ENCODE data around the gene ZNF580.

ZNF580 gene

DNA sequence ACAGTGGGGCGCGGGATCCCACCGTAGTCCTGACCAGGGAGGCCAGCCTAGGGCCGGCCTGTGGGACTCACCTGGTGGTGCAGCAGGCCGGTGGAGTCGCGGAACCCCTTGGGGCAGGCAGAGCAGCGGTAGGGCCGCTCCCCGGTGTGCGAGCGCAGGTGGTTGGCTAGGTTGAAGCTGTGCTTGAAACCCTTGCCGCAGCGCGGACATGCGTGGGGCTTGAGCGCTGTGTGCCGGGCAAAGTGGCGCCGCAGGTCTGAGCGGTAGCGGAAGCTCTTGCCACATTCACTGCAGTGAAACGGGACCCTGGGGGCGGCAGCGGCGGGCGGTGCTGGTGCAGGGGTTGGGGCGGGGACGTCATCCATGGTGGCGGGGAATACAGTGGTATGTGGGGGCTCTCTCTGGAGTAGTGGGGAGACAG is 43.3 kb upstream of the ZNF580 start:
- no peak for TF ChIP-seq CTCF (IDR thresholded peaks at IDR 0.05; ENCODE audit: insufficient read depth, low read depth, low read length, missing control alignments)
- no peak overlapping the region for H3K4me3 ChIP-seq (ENCODE audit: low read depth, low read length)
- DNase-seq (ENCODE audit: low read depth): no peak

GRCh38 chr19:55598034-55598433 is 42.8 kb upstream of the ZNF580 start:
- no peak for DNase-seq (ENCODE audit: low read depth)
- TF ChIP-seq CTCF (IDR thresholded peaks at IDR 0.05; ENCODE audit: insufficient read depth, low read depth, low read length, missing control alignments): no peak
- H3K4me3 ChIP-seq (ENCODE audit: low read depth, low read length): no peak overlapping the region

GRCh38 chr19:55598719-55599467 is 41.9 kb upstream of the ZNF580 start:
- peak; percentile 96 for DNase-seq (ENCODE audit: low read depth)
- H3K4me3 ChIP-seq (ENCODE audit: low read depth, low read length): peak overlapping the region; percentile 67
- no peak for TF ChIP-seq CTCF (IDR thresholded peaks at IDR 0.05; ENCODE audit: insufficient read depth, low read depth, low read length, missing control alignments)

- DNase-seq (ENCODE audit: low read depth): peak; percentile 99
- no peak for TF ChIP-seq CTCF (IDR thresholded peaks at IDR 0.05; ENCODE audit: insufficient read depth, low read depth, low read length, missing control alignments)
- peak within 1 kb of the TSS; percentile 82 for H3K4me3 ChIP-seq (ENCODE audit: low read depth, low read length)
Observed at GRCh38 chr19:55599468-55599841, 41.3 kb upstream of the ZNF580 start, which contains the start of gene FIZ1. FIZ1 (minus strand) TSS chr19:55599517; CDS start chr19:55597865, 1,652 bp downstream.

DNA sequence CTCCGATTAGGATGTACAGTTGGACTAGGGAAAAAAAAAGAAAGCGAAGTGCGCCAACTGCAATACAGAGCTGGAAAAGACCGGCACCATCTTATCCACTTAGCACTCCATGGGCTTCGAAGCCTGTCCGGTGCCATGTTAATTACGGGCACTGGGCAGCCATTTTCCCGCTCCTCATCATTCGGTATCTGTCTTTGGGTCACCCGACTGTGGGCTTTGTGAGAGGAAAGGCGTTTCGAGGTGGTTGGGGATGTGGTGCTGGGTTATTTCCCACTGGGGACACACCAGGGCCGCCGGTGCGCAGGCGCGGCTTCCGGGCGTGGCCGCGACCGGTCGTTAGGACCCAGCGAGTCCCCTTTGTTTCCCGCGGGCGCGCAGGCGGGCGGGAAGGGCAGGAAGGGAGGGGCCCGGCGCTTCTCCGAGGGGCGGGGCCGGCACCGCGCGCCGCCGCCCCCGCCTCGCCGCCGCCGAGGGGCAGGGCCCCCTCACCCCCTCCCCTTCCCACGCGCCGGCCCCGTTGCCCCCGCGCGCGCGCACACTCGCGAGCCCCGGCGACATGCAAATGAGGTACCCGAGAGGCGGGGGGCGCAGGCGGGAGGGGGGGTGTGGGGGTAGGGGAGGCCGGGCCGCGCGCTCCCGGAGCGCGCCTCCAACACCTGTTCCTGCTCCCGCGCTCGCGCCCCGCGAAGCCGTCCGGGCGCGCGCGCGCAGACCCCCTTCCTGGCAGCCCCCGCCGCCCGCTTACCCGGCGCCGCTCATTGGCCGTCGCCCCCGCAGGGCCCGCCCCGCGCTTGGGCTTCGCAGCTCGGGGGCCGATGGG is 40.8 kb upstream of the ZNF580 start, which contains the start of gene ZNF524:
ZNF524 (plus strand) TSS at position 447 of the 820 bp plus-strand sequence. CDS start 1,825 bp downstream, outside the sequence.
- DNase-seq (ENCODE audit: low read depth): peak; percentile 92
- H3K4me3 ChIP-seq (ENCODE audit: low read depth, low read length): peak within 1 kb of the TSS; percentile 82
- TF ChIP-seq CTCF (IDR thresholded peaks at IDR 0.05; ENCODE audit: insufficient read depth, low read depth, low read length, missing control alignments): no peak

DNA sequence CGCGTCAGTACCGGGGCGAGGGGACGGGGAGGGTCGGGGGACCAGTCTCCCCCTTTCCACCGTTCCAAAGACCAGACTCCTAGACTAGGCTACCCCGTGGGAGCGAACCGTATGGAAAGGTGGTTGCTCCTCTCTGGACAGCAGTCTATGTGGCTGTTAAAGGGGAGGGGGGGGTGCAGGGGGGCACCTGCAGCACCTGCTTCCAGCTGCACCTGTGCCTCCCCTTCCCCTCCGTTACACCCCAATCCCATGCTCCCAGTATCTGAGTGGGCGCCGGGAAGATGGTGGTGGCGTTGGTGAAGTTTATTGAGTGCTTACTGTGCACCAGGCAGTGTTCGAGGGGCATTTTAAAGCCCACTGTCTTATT is 40.2 kb upstream of the ZNF580 start:
- H3K4me3 ChIP-seq (ENCODE audit: low read depth, low read length): peak overlapping the region; percentile 82
- TF ChIP-seq CTCF (IDR thresholded peaks at IDR 0.05; ENCODE audit: insufficient read depth, low read depth, low read length, missing control alignments): no peak
- DNase-seq (ENCODE audit: low read depth): no peak
